Gastroesophageal sphincter (tissue), 4 donors: ENCODE measurements around the gene SPATA31D4. TPM values are rescaled to one million over a fixed set of nuclear protein-coding genes. Genes with fewer than 3 reads are reported as not detected.

Experiments used
- ATAC-seq: fragments of 150-250 bp; one replicate; pipeline ENCODE4 v1.9.1; 2016; ENCODE audit warnings: mild to moderate bottlenecking, moderate library complexity
- H3K27ac ChIP-seq, 4 donors: fragments of 200-600 bp; sonication (generic) in 3 of 4; 1 replicate in 3 of 4; 2 replicates in 1 of 4; pipeline ENCODE4 v1.5.1; 2016 to 2019
- H3K27me3 ChIP-seq: fragments of 200-600 bp; sonication (generic); one replicate; pipeline ENCODE4 v1.5.1; 2019
- H3K36me3 ChIP-seq, 2 donors: fragments of 200-600 bp; sonication (generic); one replicate each; pipeline ENCODE4 v1.5.1; 2019; ENCODE audit warnings: control low read depth in 1 of 2
- H3K4me1 ChIP-seq, 3 donors: fragments of 200-600 bp; sonication (generic); 1 replicate in 2 of 3; 2 replicates in 1 of 3; pipeline ENCODE4 v1.5.1; 2016 to 2019; ENCODE audit warnings: control low read depth in 2 of 3
- H3K4me3 ChIP-seq, 2 donors: fragments of 200-600 bp; sonication (generic); one replicate each; pipeline ENCODE4 v1.5.1; 2019; ENCODE audit warnings: mild to moderate bottlenecking in 1 of 2, moderate library complexity in 1 of 2
- H3K9me3 ChIP-seq, 3 donors: fragments of 200-600 bp; sonication (generic); one replicate each; pipeline ENCODE4 v1.5.1; 2017 to 2019; ENCODE audit warnings: control low read depth in 2 of 3
- EP300 ChIP-seq: sonication (generic); formaldehyde crosslinking; IDR thresholded peaks from one replicate; pipeline ENCODE4 v1.6.1; 2017; ENCODE audit warnings: antibody characterized with exemption, mild to moderate bottlenecking
- POLR2A ChIP-seq, 2 donors: fragments of 450-650 bp; IDR thresholded peaks; one replicate each; pipeline ENCODE4 v1.6.1; 2017; ENCODE audit warnings: antibody characterized with exemption in 2 of 2, mild to moderate bottlenecking in 2 of 2, moderate library complexity in 1 of 2
- POLR2AphosphoS5 ChIP-seq: sonication (generic); formaldehyde crosslinking; IDR thresholded peaks from one replicate; pipeline ENCODE4 v1.6.1; 2017; ENCODE audit warnings: antibody characterized with exemption
- WGBS, 2 donors: methylation state at CpG; one replicate each; pipeline ENCODE4 v1.1.5; 2018; ENCODE audit warnings: low coverage in 1 of 2; 5-methylcytosine and 5-hydroxymethylcytosine counted together
- total RNA-seq, 4 donors: library from RNA; depleted of rRNA; stranded (reverse); fragments of >200 nt; gene quantifications; one replicate each; pipeline ENCODE4 v1.1.0, GENCODE V29; 2016
- TF ChIP-seq, protein P1 (sequence below), 4 experiments: fragments of 200-600 bp in 2 of 4; fragments of 450-650 bp in 2 of 4; sonication (generic) in 1 of 4; IDR thresholded peaks; one replicate each; pipeline ENCODE4 v1.5.1; 2017 to 2019; ENCODE audit warnings: antibody characterized with exemption in 4 of 4, mild to moderate bottlenecking in 2 of 4, moderate library complexity in 2 of 4

Gene SPATA31D4
- total RNA-seq, 4 donors from 2014 or later = not detected

DNA sequence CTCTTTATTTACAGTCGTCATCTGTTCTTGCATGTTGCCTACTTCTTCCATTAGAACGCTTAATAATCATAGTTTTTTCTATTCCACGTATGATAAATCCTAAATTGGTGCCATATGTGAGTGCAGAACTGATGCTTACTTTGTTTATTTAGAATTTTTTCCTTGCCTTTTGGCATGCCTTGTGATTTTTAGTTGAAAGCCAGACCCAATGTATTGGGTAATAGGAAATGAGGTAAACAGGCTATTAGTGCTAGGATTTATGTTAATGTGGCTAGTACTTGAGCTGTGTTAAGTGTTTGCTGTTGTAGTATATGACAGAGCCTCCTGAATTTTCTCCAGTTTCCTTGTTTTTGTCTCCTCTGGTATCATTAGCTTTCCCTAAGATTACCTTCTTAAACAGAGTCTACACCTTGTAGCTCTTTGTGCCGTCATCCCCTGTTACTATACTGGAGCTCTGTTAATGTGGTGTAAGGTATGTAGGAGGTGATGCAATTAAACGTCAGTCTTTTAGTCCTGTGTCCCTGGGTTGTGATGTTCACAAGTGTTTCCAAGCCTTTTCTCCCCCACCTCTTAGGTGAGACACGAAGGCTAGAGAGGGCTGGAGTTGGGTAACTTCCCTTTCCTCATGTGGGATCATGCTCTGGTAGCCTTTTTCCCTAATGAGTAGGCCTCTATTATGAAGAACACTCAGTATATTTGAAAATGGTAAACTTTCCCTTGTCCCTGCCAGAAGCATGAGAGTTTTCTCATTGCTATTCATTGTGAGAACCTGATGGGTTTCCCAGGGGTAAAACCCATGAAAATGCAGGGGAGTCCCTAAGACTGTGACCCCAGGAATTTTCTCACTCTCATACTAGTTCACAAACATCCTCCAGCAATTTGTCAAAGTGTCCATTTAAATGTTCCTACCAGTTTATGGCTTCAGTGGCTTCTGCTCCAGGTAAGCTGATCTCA, 36.3 kb downstream of the SPATA31D4 start:
- Histone ChIP-seq H3K27me3 (no peaks in the 10 kb centered on the region), H3K27ac (no peak overlapping the region), H3K4me3 (no peak overlapping the region), H3K36me3 (no peaks in the 10 kb centered on the region), H3K9me3 (peaks cover 0 to 4% (median 0%) of the 10 kb centered on the region in 3 donors), H3K4me1 (no peaks in the 10 kb centered on the region)
- 82 to 92% methylated on average over 3 to 4 of the region's 6 CpGs for WGBS, 2 donors
- ATAC-seq = no peak
- no peak for TF ChIP-seq POLR2AphosphoS5
- no peak for TF ChIP-seq EP300
- no peak for TF ChIP-seq POLR2A (IDR thresholded peaks at IDR 0.05)
- TF ChIP-seq, protein P1, sequence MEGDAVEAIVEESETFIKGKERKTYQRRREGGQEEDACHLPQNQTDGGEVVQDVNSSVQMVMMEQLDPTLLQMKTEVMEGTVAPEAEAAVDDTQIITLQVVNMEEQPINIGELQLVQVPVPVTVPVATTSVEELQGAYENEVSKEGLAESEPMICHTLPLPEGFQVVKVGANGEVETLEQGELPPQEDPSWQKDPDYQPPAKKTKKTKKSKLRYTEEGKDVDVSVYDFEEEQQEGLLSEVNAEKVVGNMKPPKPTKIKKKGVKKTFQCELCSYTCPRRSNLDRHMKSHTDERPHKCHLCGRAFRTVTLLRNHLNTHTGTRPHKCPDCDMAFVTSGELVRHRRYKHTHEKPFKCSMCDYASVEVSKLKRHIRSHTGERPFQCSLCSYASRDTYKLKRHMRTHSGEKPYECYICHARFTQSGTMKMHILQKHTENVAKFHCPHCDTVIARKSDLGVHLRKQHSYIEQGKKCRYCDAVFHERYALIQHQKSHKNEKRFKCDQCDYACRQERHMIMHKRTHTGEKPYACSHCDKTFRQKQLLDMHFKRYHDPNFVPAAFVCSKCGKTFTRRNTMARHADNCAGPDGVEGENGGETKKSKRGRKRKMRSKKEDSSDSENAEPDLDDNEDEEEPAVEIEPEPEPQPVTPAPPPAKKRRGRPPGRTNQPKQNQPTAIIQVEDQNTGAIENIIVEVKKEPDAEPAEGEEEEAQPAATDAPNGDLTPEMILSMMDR (IDR thresholded peaks at IDR 0.05) = no peak

DNA sequence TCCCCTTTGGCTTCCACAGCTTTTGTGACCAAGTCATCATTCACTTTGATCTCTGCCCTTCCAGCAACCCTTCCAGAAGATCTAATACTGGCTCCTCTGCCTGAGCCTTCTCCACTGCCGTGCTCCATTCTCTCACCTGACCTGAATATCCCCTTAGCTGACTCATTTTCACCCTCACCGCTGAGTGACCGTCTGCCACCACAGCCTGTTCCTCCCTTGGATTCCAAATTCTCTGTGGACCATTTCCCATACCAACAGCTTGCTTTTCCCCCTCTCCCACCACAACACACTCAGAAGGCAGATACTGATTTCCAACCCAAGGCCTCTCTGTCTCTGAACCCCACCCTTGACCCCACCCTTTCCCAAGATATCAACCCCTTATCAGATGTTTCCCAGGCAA, 39.8 kb downstream of the SPATA31D4 start:
- H3K4me1 ChIP-seq = no peaks in the 10 kb centered on the region
- peaks cover 0 to 4% (median 0%) of the 10 kb centered on the region in 3 donors for H3K9me3 ChIP-seq
- H3K4me3 ChIP-seq = no peak overlapping the region
- ATAC-seq = no peak
- TF ChIP-seq, protein P1 (IDR thresholded peaks at IDR 0.05) = no peak
- TF ChIP-seq POLR2A (IDR thresholded peaks at IDR 0.05) = no peak
- TF ChIP-seq EP300 = no peak
- no peak for TF ChIP-seq POLR2AphosphoS5
- no peaks in the 10 kb centered on the region for H3K36me3 ChIP-seq
- H3K27ac ChIP-seq = no peak overlapping the region
- 88 to 89% methylated on average over 3 of the region's 3 CpGs for WGBS, 2 donors
- H3K27me3 ChIP-seq = no peaks in the 10 kb centered on the region

GRCh38 chr9:81969971-81970370, 41.7 kb downstream of the SPATA31D4 start:
- Histone ChIP-seq H3K4me3 (no peak overlapping the region), H3K36me3 (no peaks in the 10 kb centered on the region), H3K27me3 (no peaks in the 10 kb centered on the region), H3K4me1 (no peaks in the 10 kb centered on the region), H3K27ac (no peak overlapping the region), H3K9me3 (peaks cover 0 to under 1% (median 0%) of the 10 kb centered on the region in 3 donors)
- ATAC-seq = no peak
- TF ChIP-seq, protein P1 (IDR thresholded peaks at IDR 0.05) = no peak
- no peak for TF ChIP-seq POLR2A (IDR thresholded peaks at IDR 0.05)
- TF ChIP-seq EP300 = no peak
- TF ChIP-seq POLR2AphosphoS5 = no peak

GRCh38 chr9:81971727-81972126, 43.5 kb downstream of the SPATA31D4 start:
- ATAC-seq = no peak
- Histone ChIP-seq H3K9me3 (no peaks in the 10 kb centered on the region), H3K36me3 (no peaks in the 10 kb centered on the region), H3K27me3 (no peaks in the 10 kb centered on the region), H3K4me3 (no peak overlapping the region), H3K4me1 (no peaks in the 10 kb centered on the region), H3K27ac (no peak overlapping the region)
- TF ChIP-seq POLR2AphosphoS5 = no peak
- no peak for TF ChIP-seq POLR2A (IDR thresholded peaks at IDR 0.05)
- TF ChIP-seq EP300 = no peak
- TF ChIP-seq, protein P1 (IDR thresholded peaks at IDR 0.05) = no peak

- no peak for ATAC-seq
These were observed 46.5 kb downstream of the SPATA31D4 start for GRCh38 chr9:81974764-81975163.

More at GRCh38 chr9:81974764-81975163, 46.5 kb downstream of the SPATA31D4 start:
- 72 to 98% methylated on average over 4 to 5 of the region's 5 CpGs for WGBS, 2 donors
- Histone ChIP-seq H3K27ac (no peak overlapping the region), H3K4me1 (no peaks in the 10 kb centered on the region), H3K4me3 (no peak overlapping the region), H3K36me3 (no peaks in the 10 kb centered on the region), H3K9me3 (no peaks in the 10 kb centered on the region), H3K27me3 (no peaks in the 10 kb centered on the region)
- TF ChIP-seq EP300 (no peak), POLR2A (IDR thresholded peaks at IDR 0.05) (no peak), POLR2AphosphoS5 (no peak)
- TF ChIP-seq, protein P1 (IDR thresholded peaks at IDR 0.05) = no peak
